ENCODE measurements around the gene OGA.

The OGA gene

DNA sequence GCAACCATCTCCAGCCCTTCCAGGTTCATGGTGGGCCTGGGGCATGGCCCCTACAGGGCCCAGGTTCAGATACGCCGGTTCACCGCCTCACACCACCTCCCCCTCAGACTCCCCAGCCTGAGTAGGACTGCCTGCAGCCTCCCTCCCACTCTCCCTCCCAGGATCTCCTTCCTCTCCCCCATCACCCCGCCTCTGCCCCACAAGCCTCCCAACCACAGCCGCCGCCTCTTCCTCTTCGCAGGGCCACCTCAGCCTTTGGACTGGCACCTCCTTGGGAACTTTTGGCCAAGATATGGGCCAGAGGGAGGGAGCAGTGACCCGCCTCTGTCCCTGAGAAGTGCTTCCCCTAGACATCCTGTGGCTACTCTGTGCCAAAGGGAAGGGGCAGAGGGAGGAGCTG lies 16.1 kb upstream of the OGA start:
- DNase-seq, result no peak

DNA sequence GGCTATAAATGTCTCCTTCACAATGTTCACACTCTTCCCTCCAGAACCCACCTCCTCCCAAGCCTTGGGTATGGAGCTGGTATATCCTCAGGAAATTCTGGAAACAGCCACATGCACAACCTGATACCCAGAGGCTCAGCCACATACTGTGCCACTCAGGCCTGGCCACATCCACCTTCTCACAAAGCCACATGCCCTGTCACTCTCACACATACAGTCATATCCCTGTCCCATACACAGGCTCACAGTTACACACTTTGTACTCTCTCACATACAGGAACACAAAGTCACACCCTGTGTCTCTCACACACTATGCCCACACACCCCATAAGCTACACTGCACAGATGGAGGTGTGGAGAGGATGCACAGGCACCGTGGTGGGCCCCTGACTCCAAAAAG lies 15.2 kb upstream of the OGA start:
- no peak for DNase-seq

DNA sequence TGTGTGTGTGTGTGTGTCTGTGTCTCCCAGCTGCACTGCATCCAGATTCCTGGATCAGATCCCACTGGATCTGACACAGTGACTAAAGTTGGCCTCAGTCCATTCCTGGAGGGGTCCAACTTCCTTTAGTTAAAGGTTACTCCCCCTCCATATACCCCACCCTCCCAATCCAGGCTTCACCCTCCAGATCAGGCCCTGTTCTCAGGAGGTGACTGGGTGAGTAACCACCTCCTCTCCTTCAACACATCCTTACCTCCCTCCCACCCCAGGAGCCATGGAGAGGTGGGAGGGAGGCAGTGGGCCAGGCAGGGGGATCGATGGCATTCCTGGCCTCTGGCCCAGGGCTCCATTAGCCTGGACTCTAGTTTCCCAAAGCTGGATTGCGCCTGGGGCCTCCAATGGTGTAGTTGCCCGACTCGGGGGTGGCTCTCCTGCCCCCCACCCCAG lies 14.1 kb upstream of the OGA start:
- DNase-seq, result no peak

DNA sequence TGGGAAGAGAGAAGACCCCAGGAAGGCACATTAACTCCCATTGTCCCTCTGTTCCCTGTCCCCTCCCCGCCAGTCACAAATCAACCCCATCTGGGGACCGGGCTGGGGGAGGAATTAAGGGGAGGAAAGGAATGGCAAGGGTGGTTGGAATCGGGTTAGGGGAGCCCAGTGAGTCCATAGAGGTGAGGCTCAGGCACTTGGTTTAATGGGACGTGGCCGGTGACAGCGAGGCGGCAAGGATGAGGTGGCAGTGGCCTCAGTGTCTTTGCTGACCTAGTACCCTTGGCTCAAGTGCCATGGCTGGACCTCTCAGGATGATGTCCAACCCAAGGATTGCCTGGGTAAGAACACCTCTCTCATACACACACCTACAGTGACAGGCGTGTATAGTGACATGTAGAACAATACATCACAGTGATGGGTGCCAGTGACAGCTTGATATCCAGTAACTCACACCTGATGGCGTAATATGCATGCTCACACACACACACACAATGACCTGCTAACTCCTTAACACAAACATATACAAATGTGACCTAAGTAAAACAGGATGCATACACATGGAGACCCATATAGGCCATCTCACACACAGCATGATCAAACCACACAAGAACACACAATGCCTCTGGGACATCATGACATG lies 13.0 kb upstream of the OGA start:
- DNase-seq, result no peak

DNA sequence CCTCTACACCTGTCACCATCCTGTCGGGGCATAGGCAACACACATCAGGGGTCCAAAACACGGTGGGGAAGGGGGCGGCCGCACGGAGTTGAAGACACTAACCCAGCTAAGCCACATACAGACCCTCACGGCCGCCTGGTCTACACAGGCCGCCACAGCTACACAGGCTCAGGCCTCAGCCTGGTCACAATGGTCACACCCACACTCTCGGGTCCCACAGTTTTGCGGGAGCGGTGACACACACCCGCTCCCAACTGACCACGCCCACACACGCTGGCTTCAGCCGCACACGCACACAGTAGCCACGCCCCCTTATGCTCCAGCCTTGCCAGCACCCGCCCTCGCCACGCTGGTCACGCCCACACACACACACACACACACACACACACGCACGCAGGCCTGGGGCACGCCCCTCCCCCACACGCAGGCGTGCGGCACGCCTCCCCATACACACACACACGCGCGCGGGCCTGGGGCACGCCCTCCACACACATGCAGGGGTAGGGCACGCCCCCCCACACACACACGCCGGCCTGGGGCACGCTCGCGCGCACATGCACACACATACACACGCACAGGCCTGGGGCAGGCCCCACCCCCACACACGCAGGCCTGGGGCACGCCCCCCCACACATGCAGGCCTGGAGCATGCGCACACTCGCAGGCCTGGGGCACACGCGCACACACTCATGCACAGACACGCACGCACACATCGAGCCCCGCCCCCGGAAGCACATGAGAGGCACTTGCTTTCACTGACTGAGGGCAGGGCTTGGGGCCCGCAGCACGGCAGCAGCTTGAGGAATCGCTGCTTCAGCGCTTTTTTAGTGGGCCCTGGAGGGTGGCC lies 12.3 kb upstream of the OGA start:
- no peak for DNase-seq

- no peak for DNase-seq
Observed at GRCh38 chr10:101829561-101830315, 11.5 kb upstream of the OGA start.

- no peak for DNase-seq
Observed at GRCh38 chr10:101828766-101829551, 10.7 kb upstream of the OGA start.

GRCh38 chr10:101827919-101828600 lies 9.8 kb upstream of the OGA start:
- DNase-seq, result no peak

DNA sequence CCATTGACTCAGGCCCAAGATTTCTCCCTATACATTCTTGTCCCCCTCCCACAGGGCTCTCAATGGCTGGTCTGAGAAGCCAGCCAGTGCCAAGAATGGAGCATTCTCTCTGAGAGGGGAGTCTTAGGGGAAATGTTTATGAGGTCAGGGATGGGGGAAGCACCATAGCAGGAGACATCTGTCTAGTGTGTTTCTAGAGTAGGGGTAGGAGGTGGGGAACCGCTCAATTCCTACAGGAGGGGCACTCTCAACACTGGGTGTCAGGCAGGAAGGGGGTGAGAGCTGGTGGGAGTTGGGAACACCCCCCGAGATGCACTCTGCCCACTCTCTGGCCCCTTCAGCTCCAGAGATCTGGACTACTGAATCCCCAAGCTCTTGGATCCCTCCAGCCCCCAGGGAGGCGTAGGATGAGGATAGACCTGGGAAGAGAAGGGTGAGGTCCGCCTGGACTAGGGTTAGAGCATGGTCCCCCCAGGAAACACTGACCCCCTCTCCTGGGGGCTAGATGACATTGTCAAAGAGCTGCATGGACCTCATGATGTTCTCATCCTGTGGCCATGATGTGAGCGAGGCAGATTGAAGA lies 8.7 kb upstream of the OGA start:
- no peak for DNase-seq

DNA sequence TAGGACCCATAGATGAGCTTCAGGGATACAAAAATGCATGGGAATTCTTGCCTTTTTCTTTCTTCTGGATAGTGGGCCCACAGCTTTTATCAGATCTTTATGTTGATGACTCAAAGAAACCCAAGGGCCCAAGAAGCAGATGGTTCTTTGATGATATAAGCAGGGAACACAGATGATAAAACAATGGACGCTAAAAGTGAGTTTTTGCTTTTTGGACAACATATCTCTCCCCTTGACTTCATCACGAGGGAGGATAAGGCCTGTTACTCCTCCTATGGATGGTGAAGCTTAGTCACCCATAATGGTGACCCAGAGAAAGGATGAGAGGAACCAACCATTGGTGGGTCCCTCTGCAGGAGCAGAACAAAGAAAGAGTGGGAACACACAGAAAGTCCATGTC lies 6.5 kb upstream of the OGA start:
- DNase-seq, result no peak

DNA sequence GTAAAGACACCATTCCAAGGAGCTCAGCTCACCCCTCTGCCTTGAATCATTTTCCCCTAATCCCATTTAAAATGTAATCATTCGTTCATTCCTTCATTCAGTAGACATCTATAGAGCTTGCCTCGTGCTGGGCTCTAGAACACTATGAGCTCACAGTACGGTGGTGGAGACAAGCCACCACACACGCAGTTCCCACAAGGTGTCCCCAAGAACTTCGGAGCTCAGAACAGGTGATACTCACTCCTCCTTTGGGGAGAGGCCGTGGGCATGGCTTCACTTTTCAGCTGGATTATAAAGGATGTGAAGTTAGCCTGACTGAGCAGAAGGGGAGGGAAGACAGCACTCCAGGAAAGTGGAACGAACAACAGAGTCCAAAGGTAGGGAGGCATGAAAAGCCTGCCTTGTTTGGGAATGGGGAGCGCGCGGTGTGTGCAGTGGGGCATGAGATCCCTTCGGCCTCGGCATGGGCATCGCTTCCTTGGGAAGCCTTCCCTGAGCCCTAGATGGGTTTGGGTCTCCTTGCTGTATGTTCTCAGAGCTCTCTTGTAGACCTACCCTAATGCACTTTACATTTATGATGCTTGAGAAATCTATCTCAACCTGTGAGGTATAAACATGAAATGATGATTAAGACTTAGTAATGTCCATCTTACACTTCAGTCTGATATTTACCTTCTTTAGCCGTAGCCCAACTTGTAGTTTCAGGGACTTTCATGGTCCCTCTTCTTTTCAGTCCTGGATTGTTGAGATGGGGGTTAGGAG lies 809 bp upstream of the OGA start:
- DNase-seq, result no peak

- DNase-seq, result peak; percentile 36
Observed at GRCh38 chr10:101817337-101818118, 716 bp downstream of the OGA start.

DNA sequence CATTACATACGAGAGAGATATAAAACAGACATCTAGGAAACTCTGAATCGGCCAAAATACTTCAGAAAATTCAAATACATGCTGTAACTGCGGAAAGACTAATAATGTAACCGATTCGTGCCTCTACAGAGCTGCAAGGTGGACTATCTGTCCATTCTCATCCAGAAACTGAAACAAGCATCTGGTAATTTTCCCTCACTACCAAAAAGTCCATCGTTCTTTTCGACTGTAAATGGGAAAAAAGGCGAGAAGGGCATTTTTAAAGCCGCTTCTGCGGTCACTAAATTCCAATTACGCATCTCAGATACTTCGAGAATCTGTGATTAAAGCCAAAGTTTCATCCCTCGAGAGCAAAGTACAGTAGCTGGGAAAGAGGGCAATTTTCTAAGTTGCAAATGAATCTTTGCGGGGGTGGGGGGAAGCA lies 1.3 kb downstream of the OGA start:
- DNase-seq, result no peak

DNA sequence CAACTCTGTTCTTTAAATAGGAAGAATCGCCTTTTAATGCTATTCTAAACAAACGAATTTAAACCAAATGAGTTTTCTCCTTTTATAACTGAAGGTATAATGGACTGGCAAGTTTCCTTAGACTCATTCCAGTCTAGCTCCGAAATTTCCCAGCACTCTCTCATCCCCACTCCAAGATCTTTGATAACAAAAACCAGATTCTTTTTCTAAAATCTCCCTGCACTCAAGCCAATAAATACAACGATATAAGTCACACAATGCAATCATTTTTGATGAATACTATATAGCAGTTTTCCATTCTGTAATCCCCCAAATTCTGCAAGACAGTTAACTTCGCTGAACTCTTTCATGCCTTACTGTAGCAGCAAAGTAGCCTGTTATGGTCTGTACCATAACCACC lies 1.9 kb downstream of the OGA start:
- no peak for DNase-seq

- no peak for DNase-seq
Observed at GRCh38 chr10:101814466-101815071, 3.7 kb downstream of the OGA start.

- no peak for DNase-seq
Observed at GRCh38 chr10:101812606-101813005, 5.6 kb downstream of the OGA start.

DNA sequence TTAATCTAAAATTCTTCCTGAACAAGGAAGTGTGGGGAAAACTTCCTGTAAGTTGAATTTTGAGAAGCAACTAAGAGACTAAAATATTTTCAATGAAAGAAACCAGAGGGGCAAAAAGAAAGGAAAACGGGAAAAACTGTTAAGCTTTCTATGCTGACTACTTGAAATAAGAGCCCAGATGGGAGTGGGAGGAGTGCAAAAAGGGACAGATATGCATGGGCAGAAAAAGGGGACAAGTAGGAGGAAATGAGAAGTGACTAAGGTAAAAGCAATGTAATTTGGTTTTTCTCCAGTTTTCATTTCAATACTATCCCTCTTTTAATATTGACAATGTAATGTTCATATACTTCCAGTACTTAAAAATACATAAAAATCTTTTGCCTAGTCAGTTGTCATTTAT lies 11.1 kb downstream of the OGA start:
- no peak for DNase-seq

GRCh38 chr10:101803511-101803910 lies 14.7 kb downstream of the OGA start:
- DNase-seq, result no peak

- DNase-seq, result no peak
Observed at GRCh38 chr10:101797403-101798059, 20.7 kb downstream of the OGA start.

Data from KG1 (cell line).